NB4 (cell line): ENCODE measurements around the gene ZFAND6.

Experiments used
- CTCF ChIP-seq: IDR thresholded peaks from one replicate; pipeline ENCODE4 v1.5.1; 2012; ENCODE audit warnings: low read depth, low read length
- MAX ChIP-seq: IDR thresholded peaks from 2 replicates; pipeline ENCODE4 v1.6.1; 2011; ENCODE audit warnings: low read depth, low read length
- POLR2A ChIP-seq: IDR thresholded peaks from 2 replicates; pipeline ENCODE4 v1.6.1; 2011; ENCODE audit warnings: mild to moderate bottlenecking; ENCODE audit not compliant: insufficient read length; ENCODE audit errors: extremely low read depth

- TF ChIP-seq CTCF (no peak), POLR2A (no peak), MAX (no peak)
Observed at GRCh38 chr15:80106051-80106450, 46.6 kb downstream of the ZFAND6 start.
